H1 (cell line): ENCODE measurements around the gene PARP4. TPM values are rescaled to one million over a fixed set of nuclear protein-coding genes. Genes with fewer than 3 reads are reported as not detected.

Source experiments
- CBX5 ChIP-seq: fragments of 300-800, 300-1000 bp; sonication (generic); IDR thresholded peaks from 2 replicates; pipeline ENCODE4 v1.7.1; 2016; ENCODE audit warnings: antibody characterized with exemption, low read length, low read depth
- CHD7 ChIP-seq: fragments of 300-600 bp; sonication (generic); IDR thresholded peaks from 2 replicates; pipeline ENCODE4 v1.7.1; 2012; ENCODE audit warnings: low read length, moderate library complexity, mild to moderate bottlenecking, inconsistent platforms; ENCODE audit not compliant: insufficient replicate concordance
- CTBP2 ChIP-seq: IDR thresholded peaks from 2 replicates; pipeline ENCODE4 v1.7.0; 2011; ENCODE audit warnings: borderline replicate concordance, mild to moderate bottlenecking, moderate library complexity, mixed read lengths, low read length; ENCODE audit not compliant: insufficient read depth, insufficient read length
- FOSL1 ChIP-seq: IDR thresholded peaks from 2 replicates; pipeline ENCODE4 v1.6.1; 2011; ENCODE audit warnings: mild to moderate bottlenecking, low read depth, low read length, moderate library complexity; ENCODE audit not compliant: insufficient read depth
- HDAC6 ChIP-seq: IDR thresholded peaks from one replicate; pipeline ENCODE4 v1.7.1; 2012; ENCODE audit warnings: low read depth, mild to moderate bottlenecking, inconsistent platforms, low read length, moderate library complexity
- KDM5A ChIP-seq: fragments of 200-600 bp; IDR thresholded peaks from 2 replicates; pipeline ENCODE4 v1.7.1; 2012; ENCODE audit warnings: mild to moderate bottlenecking, low read length, inconsistent platforms, mixed read lengths
- RXRA ChIP-seq: IDR thresholded peaks from 2 replicates; pipeline ENCODE4 v1.6.1; 2011; ENCODE audit warnings: low read depth, mild to moderate bottlenecking, low read length, moderate library complexity; ENCODE audit not compliant: insufficient read depth
- SAP30 ChIP-seq: fragments of 300-600 bp; sonication (generic); IDR thresholded peaks from 2 replicates; pipeline ENCODE4 v1.7.1; 2012; ENCODE audit warnings: low read length, moderate library complexity, mild to moderate bottlenecking, inconsistent platforms; ENCODE audit not compliant: insufficient read depth, insufficient replicate concordance
- SP2 ChIP-seq: IDR thresholded peaks from 2 replicates; pipeline ENCODE4 v1.6.1; 2012; ENCODE audit warnings: mild to moderate bottlenecking, low read length, inconsistent platforms
- SP4 ChIP-seq: IDR thresholded peaks from 2 replicates; pipeline ENCODE4 v1.6.1; 2012; ENCODE audit warnings: low read length, inconsistent platforms
- TBP ChIP-seq: IDR thresholded peaks from 2 replicates; pipeline ENCODE4 v1.6.1; 2011; ENCODE audit warnings: low read depth, low read length, improper control_type of control experiment
- TCF12 ChIP-seq: IDR thresholded peaks from 2 replicates; pipeline ENCODE4 v1.6.1; 2011; ENCODE audit warnings: low read depth, mild to moderate bottlenecking, low read length
- polyA plus RNA-seq, 7 experiments: library from polyadenylated mRNA; depleted of rRNA in 3 of 7; stranded (reverse) in 5 of 7; unstranded in 2 of 7; fragments of >200 nt in 5 of 7; fragments of 200-250 nt in 2 of 7; gene quantifications; 1 replicate in 5 of 7; 2 replicates in 1 of 7; 4 replicates in 1 of 7; pipeline versions ENCODE4 v1.2.1 to v1.2.3, GENCODE V29; 2011 to 2013; ENCODE audit warnings: missing spikeins in 2 of 7, mixed read lengths in 2 of 7
- total RNA-seq: library from RNA; stranded (reverse); fragmentation: NEBNext Ultra II Directional; extraction: Animal tissue kit (Norgen Biotek cat#: 25700); gene quantifications from 2 replicates; pipeline ENCODE4 v1.2.1, GENCODE V29; 2021

Gene PARP4
- total and polyA plus RNA-seq, 2 of the 8 experiments (the other 6 are each of a cell fraction or from before 2014, with no cell fraction given): 22.2 to 40.3 TPM

DNA sequence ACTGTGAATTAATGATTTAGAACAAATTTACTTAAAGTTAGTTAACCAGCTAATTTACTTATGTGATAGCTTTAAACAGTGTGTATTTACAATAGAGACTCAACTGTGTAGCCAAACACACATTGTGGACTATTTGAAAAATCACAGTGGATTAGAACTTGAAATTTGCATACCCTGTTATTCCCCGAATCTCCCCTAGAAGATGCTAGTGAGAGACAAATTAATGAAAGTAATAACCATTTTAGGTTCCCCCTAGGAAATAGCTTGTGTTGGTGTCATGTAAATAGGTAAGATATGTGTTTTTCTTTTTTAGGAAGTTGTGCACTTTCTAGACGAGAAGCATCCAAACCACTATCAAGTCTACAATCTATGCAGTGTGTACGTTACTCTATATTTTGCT, 104.7 kb downstream of the PARP4 start (continued):
- TF ChIP-seq CHD7: no peak
- TF ChIP-seq CTBP2: no peak
- TF ChIP-seq KDM5A: no peak
- TF ChIP-seq RXRA: no peak
- no peak for TF ChIP-seq FOSL1
- TF ChIP-seq SAP30: no peak
- TF ChIP-seq SP2: no peak
- no peak for TF ChIP-seq SP4
- no peak for TF ChIP-seq HDAC6
- no peak for TF ChIP-seq TCF12
- no peak for TF ChIP-seq TBP
- no peak for TF ChIP-seq CBX5
